HG03432 (cell line): Measurements from ENCODE around the gene COLEC11.
"Not testable (repeated sequence)": the region's sequence is repeated elsewhere in the genome, so short reads cannot be mapped to it uniquely, and the experiment has no call there.

Source experiments
- ATAC-seq: cut with Tn5 transposase; IDR thresholded peaks from one replicate; pipeline ENCODE4 v1.9.1; 2021; ENCODE audit warnings: mild to moderate bottlenecking, moderate library complexity; ENCODE audit not compliant: unreplicated experiment

The COLEC11 gene

DNA sequence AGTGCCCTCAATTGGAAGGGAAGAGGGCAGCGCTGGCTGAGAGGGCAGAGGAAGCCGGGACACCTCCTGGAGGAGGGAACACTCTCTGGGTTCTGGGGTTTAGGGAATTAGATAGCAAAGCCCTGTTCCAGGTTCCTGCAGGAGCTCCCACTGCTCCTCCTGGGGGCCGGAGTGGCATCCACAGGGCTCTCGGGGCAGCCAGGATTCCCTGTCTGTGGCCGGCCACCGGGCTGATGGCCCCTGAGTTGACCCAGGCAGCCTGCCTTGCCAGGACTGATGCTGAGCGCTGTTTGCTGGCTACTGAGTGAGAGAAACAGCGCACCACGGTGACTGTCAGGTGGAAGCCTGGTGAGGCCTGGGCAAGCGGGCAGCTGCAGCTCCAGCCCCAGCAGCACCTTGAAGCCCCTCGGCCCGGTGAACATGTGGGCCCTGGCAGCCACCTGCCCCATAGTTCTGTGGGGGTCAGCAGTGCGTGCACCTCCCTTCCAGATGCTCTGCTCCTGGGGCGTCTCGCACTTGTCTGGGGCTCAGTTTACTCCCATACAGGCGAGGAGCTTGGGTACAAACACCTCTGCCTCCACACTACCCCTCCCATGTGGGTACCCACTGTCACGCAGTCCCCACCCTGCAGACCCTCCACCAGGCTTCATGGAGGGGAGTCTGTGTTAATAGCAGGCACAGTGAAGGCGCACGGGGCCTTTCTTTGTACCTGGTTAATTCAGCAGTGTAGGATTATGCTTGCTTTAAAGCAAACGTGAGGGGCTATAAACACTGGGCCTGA is 55.4 kb downstream of the COLEC11 start:
- no peak for ATAC-seq

DNA sequence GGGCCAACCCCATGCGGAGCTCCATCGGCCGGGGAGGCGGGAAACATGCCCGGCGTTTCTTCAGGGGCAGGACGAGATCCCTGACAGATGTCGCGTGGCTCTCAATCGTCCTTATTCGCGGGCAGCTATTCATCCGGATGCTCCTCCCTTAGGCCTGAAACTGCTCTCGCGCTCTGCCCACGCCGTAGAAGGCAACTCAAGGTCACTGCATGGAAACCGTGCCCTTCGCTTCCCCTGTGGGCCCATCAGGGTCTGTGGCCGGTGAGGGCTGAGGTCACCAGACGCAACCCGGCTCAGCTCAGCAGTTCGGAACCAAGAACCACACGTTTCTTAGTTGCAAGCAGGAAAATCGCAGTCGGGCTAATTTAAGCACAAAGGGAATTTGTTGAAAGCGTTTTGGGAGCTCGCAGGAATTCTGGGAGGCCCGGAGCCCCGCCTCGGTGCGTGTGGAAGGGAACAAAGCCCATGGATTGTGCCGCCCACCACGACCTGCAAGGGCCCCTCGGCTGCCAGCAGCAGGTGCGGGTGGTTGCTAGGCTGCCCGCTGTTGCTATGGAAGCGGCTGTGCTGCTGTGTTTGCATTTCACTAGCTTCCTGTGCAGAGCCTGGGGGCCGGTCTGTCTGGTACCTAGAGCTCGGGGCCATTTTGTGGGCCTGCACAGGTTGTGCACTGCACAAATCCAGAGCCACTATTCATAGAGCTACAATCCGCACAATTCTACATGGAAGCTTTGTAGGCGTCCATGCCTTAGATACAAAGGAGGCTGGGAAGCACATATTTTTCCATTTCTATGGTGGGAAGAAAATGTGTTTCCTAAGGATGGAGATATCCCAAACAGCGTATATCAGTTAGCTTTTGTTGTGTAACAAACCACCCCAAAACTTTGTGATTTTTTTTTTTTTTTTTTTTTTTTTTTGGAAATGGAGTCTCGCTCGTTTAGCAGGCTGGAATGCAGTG is 57.1 kb downstream of the COLEC11 start:
- ATAC-seq, result peak; percentile 72

DNA sequence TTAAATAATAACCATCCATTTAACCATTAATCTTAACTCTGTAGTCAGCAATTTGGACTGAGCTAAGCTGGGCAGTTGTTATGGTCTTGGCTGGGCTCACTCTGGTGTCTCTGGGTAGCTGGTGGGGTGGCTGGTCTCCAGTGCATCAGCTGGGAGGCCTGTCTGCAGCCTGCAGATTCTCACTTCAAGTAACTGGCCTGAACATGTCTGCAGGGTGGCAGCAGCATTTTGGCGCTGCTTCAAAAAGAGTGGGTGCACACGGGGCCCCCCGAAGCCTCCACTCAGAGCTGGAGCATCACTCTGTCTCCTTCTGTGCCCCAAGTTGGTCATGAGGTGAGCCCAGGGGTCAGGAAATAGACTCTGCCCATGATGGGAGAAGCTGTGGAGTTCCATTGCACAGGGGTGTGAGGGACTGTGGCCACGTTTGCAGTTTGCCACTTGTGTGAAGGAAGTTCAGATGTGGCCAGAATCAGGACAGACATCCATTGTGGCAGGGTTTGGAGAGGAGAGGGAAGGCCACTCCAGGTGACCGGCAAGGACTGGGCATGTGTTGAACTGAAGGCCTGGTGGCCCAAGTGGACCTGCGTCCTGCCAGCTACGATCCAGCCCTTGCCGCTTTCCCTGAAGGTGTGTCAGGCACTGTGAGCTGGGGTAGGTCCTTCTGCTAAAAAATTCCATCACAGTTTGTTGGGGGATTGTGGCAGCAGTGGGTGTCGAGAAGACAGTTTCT is 58.1 kb downstream of the COLEC11 start:
- no peak for ATAC-seq

DNA sequence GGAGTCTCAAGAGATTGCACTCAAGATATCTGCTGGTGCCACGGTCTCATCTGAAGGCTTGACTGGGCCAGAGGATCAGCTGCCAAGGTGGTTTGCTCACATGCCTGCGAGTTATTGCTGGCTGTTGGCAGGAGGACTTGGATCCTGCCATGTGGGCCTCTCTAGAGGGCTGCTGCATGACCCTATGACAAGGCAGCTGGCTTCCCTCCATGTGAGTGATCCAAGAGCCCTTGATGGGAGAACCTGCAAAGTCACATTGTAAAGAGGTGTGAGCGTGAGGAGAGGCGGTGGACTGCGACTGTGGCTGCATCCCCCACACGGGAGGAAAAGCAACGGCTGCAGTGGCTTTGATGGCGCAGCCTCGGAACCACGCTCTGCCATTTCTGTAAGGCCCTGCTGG is 59.1 kb downstream of the COLEC11 start:
- no peak for ATAC-seq

DNA sequence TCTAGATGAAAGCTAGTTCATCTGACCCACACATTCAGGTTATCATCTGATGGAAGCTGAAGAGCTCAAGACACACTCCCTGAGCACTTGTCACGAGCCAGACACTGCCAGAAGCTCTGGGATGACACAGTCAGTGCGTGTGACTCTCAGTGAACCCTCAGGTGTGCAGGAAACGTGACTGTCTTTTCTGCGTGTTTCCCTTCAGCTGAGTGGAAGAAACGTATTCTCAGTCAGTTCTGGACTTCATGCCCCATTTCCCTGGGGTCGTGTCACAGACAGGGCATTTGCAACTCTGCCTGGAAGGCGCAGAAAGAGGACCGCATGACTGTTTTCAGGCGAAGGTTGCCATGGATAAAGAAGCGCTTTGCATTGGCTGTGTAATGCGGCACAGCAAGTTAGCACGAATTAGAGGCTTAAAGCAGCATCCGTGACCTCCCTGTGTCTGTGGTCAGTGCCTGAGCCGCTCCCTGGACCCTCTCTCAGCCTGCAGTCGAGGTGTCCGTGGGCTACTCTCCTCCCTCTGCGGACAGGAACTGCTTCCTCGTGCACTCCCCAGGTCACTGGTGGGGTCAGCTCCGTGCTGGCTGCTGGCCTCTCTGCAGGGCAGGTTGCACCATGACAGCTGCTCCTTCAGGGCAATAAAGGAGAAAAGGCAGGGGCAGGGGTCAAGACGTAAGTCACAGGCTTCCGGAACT is 59.8 kb downstream of the COLEC11 start:
- ATAC-seq, result no peak

DNA sequence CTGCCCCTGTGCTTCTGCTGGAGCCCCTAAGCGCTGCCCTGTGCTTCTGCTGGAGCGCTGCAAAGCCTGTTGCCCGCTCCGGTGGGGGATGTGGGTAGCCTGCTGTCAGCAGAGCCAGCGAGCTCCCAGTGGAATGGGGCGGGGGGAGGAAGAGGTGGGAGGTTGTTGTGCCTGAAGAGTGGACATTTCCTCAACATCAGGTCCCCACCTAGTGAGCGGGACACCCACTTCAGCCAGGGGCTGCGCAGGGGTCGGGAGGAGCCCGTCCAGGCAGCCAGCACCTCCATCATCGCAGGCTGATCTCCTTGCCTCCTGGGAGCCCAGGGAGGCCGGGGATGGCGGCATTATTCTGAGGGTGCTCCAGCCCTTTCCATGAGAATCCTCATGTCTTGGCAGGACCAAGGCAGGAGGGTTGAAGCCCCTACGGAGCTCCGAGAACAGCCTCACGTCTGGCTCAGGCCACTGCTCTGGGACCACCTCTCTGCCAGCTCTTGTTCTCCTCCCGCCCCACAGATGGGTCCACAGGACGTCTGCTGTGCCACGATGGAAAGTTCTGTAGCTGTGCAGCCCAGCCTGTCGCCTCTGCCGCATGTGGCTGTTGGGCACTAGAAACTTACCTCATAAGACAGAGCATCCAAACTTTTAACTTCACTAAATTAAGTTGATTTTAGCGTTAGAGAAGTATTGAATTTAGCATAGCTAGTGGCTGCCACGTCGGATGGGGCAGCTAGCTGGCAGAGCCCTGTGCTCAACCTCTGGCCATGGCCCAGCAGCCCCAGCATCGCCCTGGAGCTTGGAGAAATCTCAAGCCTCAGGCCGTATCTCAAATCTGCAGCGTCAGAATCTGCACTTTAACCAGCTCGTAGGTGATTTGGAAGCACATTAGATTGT is 61.2 kb downstream of the COLEC11 start:
- no peak for ATAC-seq

DNA sequence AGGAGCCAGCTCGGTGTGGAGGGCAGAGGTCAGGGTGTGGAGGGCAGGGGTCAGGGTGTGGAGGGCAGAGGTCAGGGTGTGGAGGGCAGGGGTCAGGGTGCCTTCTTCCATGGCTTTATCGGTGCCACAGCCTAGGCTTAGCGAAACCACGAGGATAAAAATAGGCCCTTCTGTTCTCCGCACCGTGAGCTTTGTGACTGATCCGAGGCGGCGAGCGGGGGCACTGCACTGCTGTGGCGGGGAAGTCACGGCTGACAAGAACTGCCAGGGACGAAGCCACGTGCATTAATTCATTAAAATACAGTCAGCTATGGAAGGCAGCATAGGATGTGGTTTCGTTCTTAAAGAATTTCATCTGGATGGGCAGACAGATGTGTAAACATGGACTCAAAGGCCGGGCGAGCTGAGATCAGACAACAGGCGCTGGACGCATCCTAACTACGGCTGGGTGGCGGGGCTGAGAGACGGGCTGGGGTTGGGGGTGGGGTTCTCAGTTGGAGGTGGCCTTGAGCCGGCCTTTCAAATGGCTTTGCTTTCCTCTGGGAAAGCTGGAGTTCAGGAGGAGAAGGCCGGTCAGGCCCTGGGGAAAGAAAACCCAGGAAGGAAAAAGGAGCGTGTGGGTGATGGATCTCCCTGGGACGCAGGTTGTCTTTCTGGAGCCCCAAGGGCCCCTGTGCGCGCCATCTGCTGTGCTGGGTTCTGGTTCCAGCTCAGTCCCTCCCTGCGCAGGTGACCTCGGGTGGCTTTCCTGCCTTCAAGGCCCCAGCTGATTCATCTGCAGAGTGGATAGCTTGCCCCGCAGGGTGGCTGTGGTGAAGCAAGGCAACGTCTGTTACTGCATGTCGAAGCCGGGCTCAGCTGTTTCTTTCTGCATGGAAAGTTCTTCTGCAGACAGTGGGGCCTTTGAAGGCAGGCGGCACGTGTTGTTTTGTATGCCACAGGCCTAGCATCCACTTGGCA is 62.1 kb downstream of the COLEC11 start:
- ATAC-seq, result no peak

DNA sequence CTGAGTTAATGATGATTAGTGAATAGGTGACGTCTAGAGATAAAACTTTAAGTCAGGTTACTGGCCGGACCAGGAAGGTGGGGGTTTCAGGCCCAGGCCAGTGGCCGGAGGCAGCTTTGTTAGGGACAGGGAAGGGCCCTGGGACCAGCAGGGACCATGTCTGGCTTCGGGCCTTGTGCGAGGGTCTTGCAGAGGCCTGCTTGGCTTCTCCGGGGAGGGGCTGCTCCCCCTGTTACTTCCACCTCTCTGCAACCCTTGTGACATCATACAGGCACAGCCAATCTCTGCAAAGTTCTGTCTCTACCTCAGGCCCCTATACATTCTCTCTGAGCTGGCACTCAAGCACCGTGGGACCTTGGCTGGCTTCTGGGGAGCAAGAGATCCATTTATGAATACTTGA is 63.0 kb downstream of the COLEC11 start, which contains the start of gene ALLC:
TSS of gene ALLC (plus strand) at position 320 of the 400 bp plus-strand sequence. CDS start 12,958 bp downstream, outside the sequence.
- no peak for ATAC-seq

DNA sequence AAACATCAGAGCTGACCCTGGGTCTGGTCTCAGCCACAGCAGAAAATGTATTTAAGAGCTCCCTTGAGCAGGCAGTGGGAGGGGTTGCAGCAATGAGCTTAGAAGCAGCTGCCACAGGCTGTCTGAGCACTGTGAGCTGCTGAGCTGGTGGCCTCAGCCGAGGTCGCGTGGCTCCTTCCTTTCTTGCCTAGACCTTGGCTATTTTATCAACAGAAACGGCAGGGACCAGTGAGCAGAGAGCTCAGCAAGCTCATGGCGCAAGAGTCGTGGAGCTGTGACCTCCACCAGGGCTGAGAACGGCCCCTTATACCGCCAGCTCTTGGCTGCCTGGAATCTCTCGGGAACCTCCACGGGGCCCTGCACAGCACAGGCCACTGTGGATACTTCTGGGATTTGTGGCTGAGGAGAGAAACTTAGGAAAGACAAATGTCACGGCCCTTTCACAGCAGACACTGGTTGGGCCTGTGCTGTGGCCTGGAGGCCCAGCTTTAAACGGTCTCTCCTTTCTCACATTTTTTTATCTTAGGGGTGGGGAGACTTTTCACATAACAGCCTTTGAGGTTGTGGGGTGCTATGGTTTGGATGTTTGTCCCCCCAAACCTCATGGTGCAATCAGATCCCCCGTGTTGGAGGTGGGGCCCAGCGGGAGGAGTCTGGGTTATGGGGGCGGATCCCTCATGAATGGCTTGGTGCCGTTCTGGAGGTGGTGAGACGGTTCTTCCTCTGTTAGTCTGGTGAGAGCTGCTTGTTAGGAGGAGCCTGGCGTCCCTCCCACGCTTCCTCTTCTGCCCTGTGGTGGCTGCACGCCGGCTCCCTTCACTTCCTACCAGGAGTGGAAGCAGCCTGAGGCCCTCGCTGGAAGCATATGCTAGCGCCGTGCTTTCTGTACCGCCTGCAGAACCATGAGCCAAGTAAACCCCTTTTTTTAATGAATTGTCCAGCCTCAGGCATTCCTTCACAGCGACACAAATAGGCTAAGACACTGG is 64.8 kb downstream of the COLEC11 start:
- no peak for ATAC-seq

DNA sequence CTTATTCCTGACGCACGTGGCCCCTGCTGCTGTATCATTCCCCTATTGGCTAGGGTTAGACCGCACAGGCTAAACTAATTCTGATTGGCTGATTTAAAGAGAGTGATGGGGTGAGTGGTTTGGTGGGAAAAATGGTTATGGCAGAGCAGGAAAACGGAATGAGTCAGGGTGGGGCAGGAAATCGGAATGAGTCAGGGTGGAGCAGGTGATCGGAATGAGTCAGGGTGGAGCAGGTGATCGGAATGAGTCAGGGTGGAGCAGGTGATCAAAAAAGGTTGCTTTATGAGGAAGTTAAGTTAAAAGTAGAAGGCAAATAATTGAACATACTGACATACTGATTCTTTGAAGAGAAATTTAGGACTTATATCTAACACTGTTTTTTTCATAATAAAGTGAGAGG is 65.7 kb downstream of the COLEC11 start:
- not testable (repeated sequence) for ATAC-seq

DNA sequence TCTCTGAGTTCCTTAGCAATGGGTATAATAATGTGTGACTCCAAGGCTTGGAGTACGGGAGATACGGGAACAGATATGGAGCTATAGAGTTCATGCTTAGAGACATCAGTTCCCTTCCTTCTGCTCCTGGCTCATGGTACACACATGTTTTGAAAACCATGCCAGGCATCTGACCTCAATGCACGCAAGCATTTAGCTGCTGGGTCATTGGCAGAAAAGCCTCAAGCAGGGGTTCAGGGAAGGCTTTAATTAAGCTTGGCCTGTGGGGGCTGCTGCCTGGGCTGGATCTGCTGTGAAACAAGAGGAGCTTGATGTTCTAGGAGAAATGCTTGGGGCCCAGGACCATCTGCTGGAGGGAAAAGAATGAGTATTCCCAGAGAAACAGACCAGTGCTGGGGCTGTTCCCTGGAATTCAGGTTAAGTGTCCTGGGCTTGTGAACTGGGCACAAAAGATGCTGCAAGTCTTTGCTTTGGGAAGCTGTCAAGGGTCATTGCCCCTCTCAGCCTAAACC is 66.3 kb downstream of the COLEC11 start:
- no peak for ATAC-seq

DNA sequence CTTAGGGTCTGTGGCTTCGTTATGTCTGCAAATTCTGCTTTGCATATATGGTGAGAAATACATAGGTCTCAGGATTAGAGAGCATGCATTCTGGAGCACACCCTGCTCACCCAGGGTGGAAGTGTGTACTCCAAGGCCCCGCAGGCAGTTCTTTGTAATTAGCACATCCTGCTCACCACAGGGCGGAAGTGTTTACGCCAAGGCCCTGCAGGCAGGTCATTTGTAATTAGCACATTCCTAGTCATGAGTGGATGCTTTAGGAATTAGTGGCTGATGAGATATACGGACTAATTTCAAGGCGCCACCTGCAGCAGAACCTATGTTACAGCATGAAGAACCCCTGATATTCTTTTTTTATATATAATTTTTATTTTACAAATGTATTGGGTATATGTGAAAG is 67.3 kb downstream of the COLEC11 start:
- ATAC-seq, result no peak

DNA sequence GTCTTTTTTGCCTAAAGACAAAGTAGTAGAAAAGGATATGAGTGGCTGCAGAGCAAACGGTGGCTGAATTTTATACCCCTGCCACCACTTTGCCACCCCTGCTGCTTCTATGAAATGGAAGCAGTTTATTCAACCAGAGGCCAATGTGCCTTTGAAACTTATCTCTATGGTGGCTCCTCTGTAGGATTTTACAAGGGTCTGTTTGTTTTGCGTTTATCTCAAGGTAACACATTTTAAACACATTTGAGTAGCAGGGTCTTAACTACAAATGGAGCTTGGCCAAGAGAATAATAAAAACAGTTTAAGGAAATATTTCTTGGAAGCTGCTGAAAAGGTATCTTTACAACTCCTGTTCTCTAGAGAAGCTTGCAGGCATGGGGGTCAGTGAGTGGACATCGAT is 69.2 kb downstream of the COLEC11 start:
- ATAC-seq, result no peak

DNA sequence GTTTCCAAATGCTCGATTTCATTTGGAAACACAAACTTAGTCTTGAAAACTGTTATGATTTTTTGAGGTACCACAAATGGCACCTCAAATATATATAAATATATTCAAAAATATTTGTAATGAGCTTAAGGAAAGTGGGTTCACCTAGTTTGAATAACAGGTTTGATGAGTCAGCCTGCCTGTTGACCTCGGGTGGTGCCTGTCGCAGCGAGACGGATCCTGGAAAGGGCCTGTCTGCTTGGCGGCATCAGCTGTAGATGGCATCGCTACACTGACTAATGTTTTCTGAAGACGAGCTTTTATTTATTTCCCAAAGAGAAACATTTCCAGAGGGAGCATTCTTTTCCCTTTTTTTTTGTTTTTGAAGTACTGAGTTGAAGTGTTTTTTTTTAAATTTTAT is 70.0 kb downstream of the COLEC11 start:
- no peak for ATAC-seq

DNA sequence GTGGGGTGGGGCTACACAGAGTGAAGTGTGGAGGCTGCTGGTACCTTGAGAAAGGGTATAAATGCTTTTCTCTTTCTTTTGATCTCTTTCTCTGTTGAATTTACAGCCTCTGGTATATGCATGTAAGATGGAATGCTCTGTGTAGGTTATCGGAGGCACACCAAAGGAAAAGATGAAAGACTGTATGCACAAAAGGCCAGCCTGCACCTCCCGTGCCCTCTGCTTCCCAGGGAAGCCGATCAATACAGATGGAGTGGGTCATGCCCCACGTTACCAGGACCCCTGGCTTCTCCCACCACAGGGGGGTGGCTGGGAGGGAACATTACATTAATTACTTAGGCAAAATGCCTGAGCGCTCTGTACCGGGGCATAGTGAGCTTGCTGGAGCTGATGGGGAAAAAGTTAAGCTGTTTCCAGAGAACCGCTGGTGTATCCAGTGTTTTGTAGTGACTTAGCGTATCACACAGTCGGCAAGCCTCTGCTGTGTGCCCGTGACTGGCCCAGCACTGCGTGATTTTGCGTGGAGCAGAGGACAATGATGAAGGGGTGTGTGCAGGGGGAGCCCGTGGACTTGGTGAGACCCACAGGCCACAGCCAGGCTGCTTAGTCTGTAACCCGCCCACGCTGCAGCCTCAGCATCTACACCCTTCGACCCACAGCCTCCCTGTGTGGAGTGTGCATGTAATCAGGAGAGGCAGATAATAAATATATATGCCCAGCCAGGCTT is 71.1 kb downstream of the COLEC11 start:
- ATAC-seq, result no peak

DNA sequence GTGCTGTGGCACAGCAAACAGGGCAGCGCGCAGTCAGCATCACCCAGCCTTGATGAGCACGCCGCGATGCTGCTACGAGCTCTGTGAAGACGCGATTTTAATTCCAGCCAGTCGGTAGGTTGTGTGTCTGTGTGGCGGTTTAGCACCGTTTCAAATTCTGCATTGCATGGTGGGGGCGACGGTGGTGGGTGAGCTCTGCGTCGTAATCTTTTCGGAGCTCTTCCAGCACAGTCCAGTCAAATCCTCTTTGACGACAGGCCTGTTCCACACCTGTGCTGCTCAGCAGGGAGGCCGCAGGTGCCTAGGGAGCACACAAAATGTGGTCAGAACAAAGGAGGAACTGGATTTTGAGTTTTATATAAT is 71.7 kb downstream of the COLEC11 start:
- ATAC-seq, result no peak
